A673 (cell line): ENCODE measurements around the gene ORM1. TPM values are rescaled to one million over a fixed set of nuclear protein-coding genes. Genes with fewer than 3 reads are reported as not detected.

Experiments
- BruUV-seq: library from RNA; stranded (reverse); fragments of 400-500 nt; replicated peaks from 2 replicates; lab custom pipeline; 2021; lab: Mats Ljungman, UMichigan
- CTCF ChIA-PET: fragments of 300-600 bp; sonication (Branson Sonifier 250); formaldehyde crosslinking; loops from one replicate; lab custom pipeline; 2022; ENCODE audit warnings: antibody characterized with exemption; lab: Charles Lee
- POLR2A ChIA-PET: fragments of 300-600 bp; sonication (Branson Sonifier 250); formaldehyde crosslinking; loops from one replicate; lab custom pipeline; 2022; ENCODE audit warnings: antibody characterized with exemption; ENCODE audit not compliant: low non-redundant PET; lab: Charles Lee
- DNase-seq: peaks from one replicate; pipeline ENCODE4 v3.0.0-alpha.2; 2015; ENCODE audit warnings: low spot score
- H3K27ac ChIP-seq: fragments of 200-600 bp; sonication (generic); 2 replicates; pipeline ENCODE4 v1.5.1; 2016; ENCODE audit warnings: mixed run types, low read depth, mild to moderate bottlenecking, mixed read lengths, antibody characterized with exemption, low read length; ENCODE audit not compliant: poor library complexity, severe bottlenecking
- H3K27me3 ChIP-seq: fragments of 200-600 bp; sonication (generic); replicated peaks from 2 replicates; pipeline ENCODE4 v1.6.1; 2017; ENCODE audit warnings: mixed run types, low read depth, mild to moderate bottlenecking, mixed read lengths, antibody characterized with exemption, low read length; ENCODE audit not compliant: insufficient read depth, poor library complexity
- H3K36me3 ChIP-seq: fragments of 200-600 bp; sonication (generic); 2 replicates; pipeline ENCODE4 v1.6.1; 2016; ENCODE audit warnings: mixed run types, mild to moderate bottlenecking, mixed read lengths, antibody characterized with exemption, low read length; ENCODE audit not compliant: insufficient read depth, poor library complexity, severe bottlenecking
- H3K4me1 ChIP-seq: fragments of 200-600 bp; sonication (generic); 2 replicates; pipeline ENCODE4 v1.6.1; 2017; ENCODE audit warnings: mixed run types, mild to moderate bottlenecking, mixed read lengths, antibody characterized with exemption, low read length; ENCODE audit not compliant: insufficient read depth, poor library complexity, severe bottlenecking
- H3K4me3 ChIP-seq: fragments of 200-600 bp; sonication (generic); 2 replicates; pipeline ENCODE4 v1.5.1; 2016; ENCODE audit warnings: low read depth, mixed run types, mild to moderate bottlenecking, mixed read lengths, low read length; ENCODE audit not compliant: poor library complexity, severe bottlenecking
- H3K9me3 ChIP-seq: fragments of 200-600 bp; sonication (generic); 2 replicates; pipeline ENCODE4 v1.6.1; 2016; ENCODE audit warnings: mixed run types, low read depth, mild to moderate bottlenecking, mixed read lengths, antibody characterized with exemption, low read length; ENCODE audit not compliant: poor library complexity, severe bottlenecking
- EZH2 ChIP-seq: fragments of 200-600 bp; sonication (generic); IDR thresholded peaks from 2 replicates; pipeline ENCODE4 v1.6.1; 2017; ENCODE audit warnings: borderline replicate concordance, low read depth, mild to moderate bottlenecking, mixed read lengths, antibody characterized with exemption, low read length; ENCODE audit not compliant: poor library complexity, severe bottlenecking
- intact Hi-C: fragments of 100-400 bp; cut with micrococcal nuclease; formaldehyde crosslinking; loops from one replicate; pipeline ENCODE4 v1.10.0; 2022; ENCODE audit not compliant: unreplicated experiment
- total RNA-seq: library from RNA; stranded (reverse); gene quantifications from 2 replicates; pipeline ENCODE4 v1.2.3, GENCODE V29; 2021
- TF ChIP-seq, protein P1 (sequence below): fragments of 300-800, 200-600 bp; sonication (generic); conservative IDR thresholded peaks from 2 replicates; pipeline ENCODE4 v1.5.1; 2017; ENCODE audit warnings: low read depth, mild to moderate bottlenecking, antibody characterized with exemption, low read length, moderate library complexity, mixed read lengths

Gene ORM1
- total RNA-seq, 1 experiment from 2014 or later = not detected

DNA sequence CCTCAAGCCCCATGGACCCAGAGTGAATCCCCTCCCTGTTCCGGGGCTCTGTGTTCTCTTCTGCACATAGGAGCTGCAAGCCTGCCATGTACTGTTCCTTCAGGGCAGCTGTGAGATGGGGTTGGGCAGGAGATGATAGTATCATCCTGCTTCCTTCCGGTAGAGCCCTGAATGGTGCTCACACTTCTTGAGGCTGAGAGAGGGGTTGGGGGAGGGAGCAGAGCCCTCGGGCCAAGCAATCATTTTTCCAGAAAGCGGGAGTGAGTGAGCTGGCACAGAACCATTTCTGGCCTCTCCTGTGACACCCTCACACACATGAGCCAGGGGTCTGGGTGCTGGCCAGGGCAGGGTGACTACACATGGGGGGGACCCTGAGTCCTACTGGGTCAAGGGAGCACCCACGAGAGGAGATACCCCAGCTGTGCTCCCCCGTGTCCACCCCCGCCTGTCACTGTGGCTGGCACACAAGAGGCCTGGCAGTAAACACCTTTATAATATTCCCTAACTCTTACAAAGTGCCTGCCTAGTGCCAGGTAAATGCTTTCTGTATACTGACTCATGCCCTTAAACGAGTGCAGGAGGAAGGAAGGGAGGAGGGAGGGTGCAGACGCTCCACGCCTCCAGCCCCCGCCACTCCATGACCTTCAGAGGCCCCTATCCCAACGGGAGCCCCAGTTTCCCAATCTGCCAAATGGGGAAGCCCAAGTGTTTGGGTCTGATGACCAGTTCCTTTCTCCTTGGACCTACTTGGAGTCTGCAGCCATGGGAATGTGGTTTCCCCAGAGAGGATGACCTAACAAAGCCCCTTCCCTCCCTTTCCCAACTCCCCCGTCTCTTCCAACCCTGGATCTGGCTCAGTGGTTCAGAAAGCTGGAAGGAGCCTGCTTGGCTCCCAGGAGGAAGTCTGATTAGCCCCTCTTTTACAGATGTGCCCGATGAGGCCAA is 49.3 kb downstream of the ORM1 start:
- DNase-seq = no peak
- intact Hi-C loops = no loop called here
- no peak overlapping the region for H3K4me3 ChIP-seq
- H3K27ac ChIP-seq = peak overlapping the region; percentile 19
- H3K4me1 ChIP-seq = peaks cover 10% of the 10 kb centered on the region
- H3K27me3 ChIP-seq = no peaks in the 10 kb centered on the region
- peaks cover 28% of the 10 kb centered on the region for H3K36me3 ChIP-seq
- TF ChIP-seq, protein P1, sequence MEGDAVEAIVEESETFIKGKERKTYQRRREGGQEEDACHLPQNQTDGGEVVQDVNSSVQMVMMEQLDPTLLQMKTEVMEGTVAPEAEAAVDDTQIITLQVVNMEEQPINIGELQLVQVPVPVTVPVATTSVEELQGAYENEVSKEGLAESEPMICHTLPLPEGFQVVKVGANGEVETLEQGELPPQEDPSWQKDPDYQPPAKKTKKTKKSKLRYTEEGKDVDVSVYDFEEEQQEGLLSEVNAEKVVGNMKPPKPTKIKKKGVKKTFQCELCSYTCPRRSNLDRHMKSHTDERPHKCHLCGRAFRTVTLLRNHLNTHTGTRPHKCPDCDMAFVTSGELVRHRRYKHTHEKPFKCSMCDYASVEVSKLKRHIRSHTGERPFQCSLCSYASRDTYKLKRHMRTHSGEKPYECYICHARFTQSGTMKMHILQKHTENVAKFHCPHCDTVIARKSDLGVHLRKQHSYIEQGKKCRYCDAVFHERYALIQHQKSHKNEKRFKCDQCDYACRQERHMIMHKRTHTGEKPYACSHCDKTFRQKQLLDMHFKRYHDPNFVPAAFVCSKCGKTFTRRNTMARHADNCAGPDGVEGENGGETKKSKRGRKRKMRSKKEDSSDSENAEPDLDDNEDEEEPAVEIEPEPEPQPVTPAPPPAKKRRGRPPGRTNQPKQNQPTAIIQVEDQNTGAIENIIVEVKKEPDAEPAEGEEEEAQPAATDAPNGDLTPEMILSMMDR = no peak
- no peak for TF ChIP-seq EZH2
- no peaks in the 10 kb centered on the region for H3K9me3 ChIP-seq
- no TSS peak for BruUV-seq
- CTCF ChIA-PET = no interaction called here
- POLR2A ChIA-PET = no interaction called here

DNA sequence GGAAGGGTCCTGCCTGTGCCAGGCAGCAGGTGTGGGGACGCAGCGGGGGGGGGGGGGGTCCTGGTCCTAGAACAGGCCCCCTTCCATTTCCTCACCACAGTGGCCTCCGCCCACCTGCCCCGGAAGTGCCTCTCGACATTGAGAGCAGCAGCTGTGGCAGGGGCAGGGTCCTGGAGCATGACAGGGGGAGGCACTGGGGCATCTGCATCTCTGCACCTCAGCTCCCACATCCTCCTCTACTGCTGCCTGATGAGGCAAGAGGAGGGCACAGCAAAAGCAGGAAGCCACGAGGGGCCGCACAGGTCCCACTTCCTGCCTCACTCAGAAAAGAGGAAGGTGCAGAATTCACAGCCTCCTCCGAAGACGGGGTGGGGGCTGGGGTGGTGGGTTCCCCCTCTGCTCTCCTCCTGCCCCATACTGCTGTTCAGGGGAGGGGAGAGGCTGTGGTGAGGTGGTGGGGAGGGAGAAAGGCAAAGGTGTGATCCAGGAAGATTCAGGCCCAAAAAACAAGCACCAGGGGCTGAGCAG is 50.1 kb downstream of the ORM1 start:
- ChIA-PET POLR2A (interaction anchor here (0.7 kb wide), 1 partner anchor 1499 kb away, joined by 10 read pairs; no protein-coding TSS in a partner anchor), CTCF (no interaction called here)
- H3K9me3 ChIP-seq = no peaks in the 10 kb centered on the region
- no peak for TF ChIP-seq EZH2
- TF ChIP-seq, protein P1 = no peak
- H3K36me3 ChIP-seq = peaks cover 23% of the 10 kb centered on the region
- H3K27me3 ChIP-seq = no peaks in the 10 kb centered on the region
- no peak for DNase-seq
- H3K4me3 ChIP-seq = no peak overlapping the region
- intact Hi-C loops = no loop called here
- H3K4me1 ChIP-seq = peaks cover 10% of the 10 kb centered on the region
- BruUV-seq = no TSS peak
- no peak overlapping the region for H3K27ac ChIP-seq

DNA sequence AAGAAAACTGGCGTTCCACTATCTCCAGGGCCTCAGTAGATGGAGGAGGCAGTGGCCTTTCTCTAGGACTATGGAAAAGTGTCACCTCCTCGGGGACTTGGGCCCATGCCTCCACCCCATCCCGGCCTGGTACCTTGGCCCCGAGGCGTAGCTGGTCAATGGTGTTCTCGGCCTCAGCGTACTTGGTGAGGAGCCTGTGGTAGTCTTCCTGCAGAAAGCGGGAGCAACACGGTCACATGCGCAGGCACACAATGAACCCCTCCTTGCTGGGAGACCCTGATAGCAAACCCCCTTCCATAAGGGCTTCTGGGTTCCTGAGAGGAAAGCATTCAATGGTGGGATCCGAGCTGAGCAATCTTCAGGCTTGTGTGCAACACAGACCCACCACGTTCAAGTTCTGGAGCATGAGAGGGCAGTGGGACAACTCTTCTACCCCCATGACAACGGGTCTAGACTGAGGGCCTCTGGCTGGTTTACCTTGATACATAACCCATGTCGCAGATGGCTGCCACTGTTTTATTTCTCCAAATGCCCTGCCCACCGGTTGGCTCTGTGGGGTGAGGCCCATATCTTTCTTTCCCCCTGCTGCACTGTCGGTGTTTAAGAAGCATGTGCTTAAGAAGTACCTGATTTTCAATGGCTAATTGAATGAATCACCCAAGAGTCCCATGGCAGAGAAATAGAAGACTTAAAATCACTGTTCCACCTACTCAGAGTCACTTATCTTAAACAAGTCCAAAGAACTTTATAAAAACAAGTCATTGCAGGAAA is 51.2 kb downstream of the ORM1 start:
- no peak for DNase-seq
- H3K9me3 ChIP-seq = no peaks in the 10 kb centered on the region
- ChIA-PET POLR2A (interaction anchor here (0.6 to 0.7 kb wide), 2 partner anchors 574 to 1500 kb away, joined by 3 to 10 read pairs; no protein-coding TSS in a partner anchor), CTCF (no interaction called here)
- peaks cover 10% of the 10 kb centered on the region for H3K4me1 ChIP-seq
- TF ChIP-seq, protein P1 = no peak
- TF ChIP-seq EZH2 = no peak
- no TSS peak for BruUV-seq
- no peak overlapping the region for H3K4me3 ChIP-seq
- intact Hi-C loops = no loop called here
- H3K27me3 ChIP-seq = no peaks in the 10 kb centered on the region
- no peak overlapping the region for H3K27ac ChIP-seq
- H3K36me3 ChIP-seq = peaks cover 20% of the 10 kb centered on the region
